B cell (primary cell): Measurements from ENCODE around the gene RHBDL1. TPM values are rescaled to one million over a fixed set of nuclear protein-coding genes. Genes with fewer than 3 reads are reported as not detected.

Source experiments
- ATAC-seq: fragments of 200-7000 bp; cut with Tn5 transposase; one replicate; pipeline ENCODE4 v1.10.0; 2021; ENCODE audit warnings: low read depth, mild to moderate bottlenecking, moderate number of reproducible peaks, moderate library complexity
- CTCF ChIA-PET: fragments of 350-600 bp; sonication (Branson Sonifier 250); formaldehyde crosslinking; loops from one replicate; lab custom pipeline; 2021; ENCODE audit warnings: antibody characterized with exemption, inconsistent platforms; lab: Charles Lee
- POLR2A ChIA-PET: fragments of 350-600 bp; sonication (Branson Sonifier 250); formaldehyde crosslinking; loops from one replicate; lab custom pipeline; 2021; ENCODE audit warnings: antibody characterized with exemption; lab: Charles Lee
- DNase-seq: peaks from one replicate; pipeline ENCODE4 v3.0.0; 2013
- H2AFZ ChIP-seq: 2 replicates; pipeline ENCODE4 v1.6.1; 2012; ENCODE audit warnings: mild to moderate bottlenecking, low read depth, low read length; ENCODE audit not compliant: insufficient read depth, poor library complexity, severe bottlenecking
- H3K27ac ChIP-seq, 2 donors: 1 replicate in 1 of 2; 2 replicates in 1 of 2; pipeline ENCODE4 v1.5.1; 2012 to 2013; ENCODE audit warnings: low read length in 2 of 2, mild to moderate bottlenecking in 2 of 2, moderate library complexity in 1 of 2
- H3K27me3 ChIP-seq, 4 experiments: fragments of 200-600 bp in 1 of 4; sonication (generic) in 1 of 4; replicated peaks in 1 of 4; 1 replicate in 2 of 4; 2 replicates in 2 of 4; pipeline versions ENCODE4 v1.6.1 to v1.7.0; 2013 to 2016; ENCODE audit warnings: low read length in 3 of 4, mild to moderate bottlenecking in 2 of 4, mixed read lengths in 1 of 4, moderate library complexity in 1 of 4; ENCODE audit not compliant: insufficient read depth in 4 of 4, control insufficient read depth in 3 of 4; ENCODE audit errors: control extremely low read depth in 1 of 4
- H3K36me3 ChIP-seq, 2 experiments: replicated peaks in 1 of 2; 1 replicate in 1 of 2; 2 replicates in 1 of 2; pipeline versions ENCODE4 v1.6.1 to v1.7.1; 2013; ENCODE audit warnings: low read length in 1 of 2; ENCODE audit not compliant: insufficient read depth in 2 of 2, control insufficient read depth in 1 of 2; ENCODE audit errors: control extremely low read depth in 1 of 2, extremely low read depth in 1 of 2
- H3K4me1 ChIP-seq, 2 donors: fragments of 200-600 bp in 1 of 2; sonication (generic) in 1 of 2; 1 replicate in 1 of 2; 2 replicates in 1 of 2; pipeline versions ENCODE4 v1.5.1 to v1.6.1; 2013 to 2017; ENCODE audit warnings: low read length in 2 of 2; ENCODE audit not compliant: control insufficient read depth in 2 of 2, insufficient read depth in 2 of 2
- H3K4me2 ChIP-seq: replicated peaks from 2 replicates; pipeline ENCODE3; 2012; ENCODE audit warnings: mild to moderate bottlenecking, low read depth, low read length; ENCODE audit not compliant: poor library complexity, severe bottlenecking
- H3K4me3 ChIP-seq, 5 experiments: fragments of 200-600 bp in 1 of 5; sonication (generic) in 1 of 5; 1 replicate in 3 of 5; 2 replicates in 2 of 5; pipeline versions ENCODE4 v1.5.1 to v1.7.0; 2011 to 2016; ENCODE audit warnings: low read length in 4 of 5, mild to moderate bottlenecking in 4 of 5, low read depth in 2 of 5, control low read depth in 1 of 5, moderate library complexity in 1 of 5; ENCODE audit not compliant: insufficient read depth in 1 of 5; ENCODE audit errors: control extremely low read depth in 1 of 5, extremely low read depth in 1 of 5
- H3K79me2 ChIP-seq: fragments of 200-600 bp; sonication (generic); one replicate; pipeline ENCODE4 v1.6.0; 2016; ENCODE audit warnings: low read length; ENCODE audit not compliant: control insufficient read depth, insufficient read depth
- H3K9ac ChIP-seq: fragments of 200-600 bp; sonication (generic); 2 replicates; pipeline ENCODE4 v1.6.1; 2017; ENCODE audit warnings: mild to moderate bottlenecking, low read length, moderate library complexity
- H3K9me3 ChIP-seq, 3 donors: one replicate each; pipeline versions ENCODE4 v1.6.1 to v1.7.1; 2013; ENCODE audit warnings: low read length in 2 of 3; ENCODE audit not compliant: control insufficient read depth in 2 of 3, insufficient read depth in 1 of 3; ENCODE audit errors: control extremely low read depth in 1 of 3
- H4K20me1 ChIP-seq: 2 replicates; pipeline ENCODE4 v1.6.0; 2012; ENCODE audit warnings: mild to moderate bottlenecking, low read length; ENCODE audit not compliant: insufficient read depth, control insufficient read depth, poor library complexity, severe bottlenecking
- H3K27ac Mint-ChIP-seq: one replicate; pipeline ENCODE4 v1.8.0; 2021; ENCODE audit warnings: mixed read lengths
- H3K27me3 Mint-ChIP-seq: one replicate; pipeline ENCODE4 v1.8.0; 2021; ENCODE audit warnings: mixed read lengths
- H3K4me1 Mint-ChIP-seq: one replicate; pipeline ENCODE4 v1.8.0; 2021; ENCODE audit warnings: mixed read lengths
- H3K4me3 Mint-ChIP-seq: one replicate; pipeline ENCODE4 v1.8.0; 2021; ENCODE audit warnings: mixed read lengths
- H3K9me3 Mint-ChIP-seq: one replicate; pipeline ENCODE4 v1.8.0; 2022; ENCODE audit warnings: mixed read lengths; ENCODE audit not compliant: insufficient read depth
- EZH2 ChIP-seq: IDR thresholded peaks from 2 replicates; pipeline ENCODE4 v1.6.1; 2012; ENCODE audit warnings: borderline replicate concordance, low read depth, mild to moderate bottlenecking, moderate library complexity, low read length; ENCODE audit not compliant: insufficient read depth, poor library complexity, severe bottlenecking
- WGBS: methylation state at CpG from one replicate; pipeline ENCODE4 v1.1.5; 2013; ENCODE audit warnings: missing lambda C conversion rate; ENCODE audit not compliant: insufficient coverage; 5-methylcytosine and 5-hydroxymethylcytosine counted together
- intact Hi-C: fragments of 100-400 bp; cut with micrococcal nuclease; formaldehyde crosslinking; loops from one replicate; pipeline ENCODE4 v1.10.0; 2022
- polyA plus RNA-seq: library from polyadenylated mRNA; depleted of rRNA; stranded (reverse); fragments of >200 nt; gene quantifications from 2 replicates; pipeline ENCODE4 v1.2.3, GENCODE V29; 2012
- total RNA-seq, 2 donors: library from RNA; stranded (reverse); fragments of 120-200 nt in 1 of 2; gene quantifications; 1 replicate in 1 of 2; 2 replicates in 1 of 2; pipeline versions ENCODE4 v1.2.3 to v1.2.4, GENCODE V29; 2013 to 2022
- TF ChIP-seq, protein P1 (sequence below): fragments of 200-600 bp; IDR thresholded peaks from one replicate; pipeline ENCODE4 v1.8.0; 2022; ENCODE audit warnings: antibody characterized with exemption, mild to moderate bottlenecking

Gene RHBDL1
- total and polyA plus RNA-seq, 2 donors (not counting 1 experiment from before 2014, with no cell fraction given): 0.76 to 1.6 TPM

- TF ChIP-seq EZH2: no peak
- TF ChIP-seq, protein P1, sequence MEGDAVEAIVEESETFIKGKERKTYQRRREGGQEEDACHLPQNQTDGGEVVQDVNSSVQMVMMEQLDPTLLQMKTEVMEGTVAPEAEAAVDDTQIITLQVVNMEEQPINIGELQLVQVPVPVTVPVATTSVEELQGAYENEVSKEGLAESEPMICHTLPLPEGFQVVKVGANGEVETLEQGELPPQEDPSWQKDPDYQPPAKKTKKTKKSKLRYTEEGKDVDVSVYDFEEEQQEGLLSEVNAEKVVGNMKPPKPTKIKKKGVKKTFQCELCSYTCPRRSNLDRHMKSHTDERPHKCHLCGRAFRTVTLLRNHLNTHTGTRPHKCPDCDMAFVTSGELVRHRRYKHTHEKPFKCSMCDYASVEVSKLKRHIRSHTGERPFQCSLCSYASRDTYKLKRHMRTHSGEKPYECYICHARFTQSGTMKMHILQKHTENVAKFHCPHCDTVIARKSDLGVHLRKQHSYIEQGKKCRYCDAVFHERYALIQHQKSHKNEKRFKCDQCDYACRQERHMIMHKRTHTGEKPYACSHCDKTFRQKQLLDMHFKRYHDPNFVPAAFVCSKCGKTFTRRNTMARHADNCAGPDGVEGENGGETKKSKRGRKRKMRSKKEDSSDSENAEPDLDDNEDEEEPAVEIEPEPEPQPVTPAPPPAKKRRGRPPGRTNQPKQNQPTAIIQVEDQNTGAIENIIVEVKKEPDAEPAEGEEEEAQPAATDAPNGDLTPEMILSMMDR: no peak
- ATAC-seq: no peak
These were observed 4.8 kb upstream of the RHBDL1 start for GRCh38 chr16:670485-671352.

More at GRCh38 chr16:670485-671352, 4.8 kb upstream of the RHBDL1 start:
- Histone ChIP-seq H3K4me2 (no peak overlapping the region), H3K9ac (no peak overlapping the region), H3K4me1 (peaks cover 21 to 31% of the 10 kb centered on the region in 2 donors), H3K27ac (no peak overlapping the region), H3K79me2 (peaks cover 5% of the 10 kb centered on the region), H4K20me1 (peaks cover 31% of the 10 kb centered on the region), H3K4me3 (no peak overlapping the region), H3K36me3 (peaks cover 0 to 31% of the 10 kb centered on the region in 2 experiments), H2AFZ (no peak overlapping the region), H3K27me3 (peaks cover 0 to 9% (median 4%) of the 10 kb centered on the region in 4 experiments), H3K9me3 (no peaks in the 10 kb centered on the region)
- CTCF ChIA-PET: interaction anchor here (1.0 kb wide), 1 partner anchor 99 kb away, joined by 3 read pairs; no protein-coding TSS in a partner anchor
- POLR2A ChIA-PET: no interaction called here
- Mint-ChIP-seq H3K27me3 (peaks cover 6% of the 10 kb centered on the region), H3K4me1 (peaks cover 18% of the 10 kb centered on the region), H3K27ac (no peak overlapping the region), H3K9me3 (no peaks in the 10 kb centered on the region), H3K4me3 (no peak overlapping the region)
- DNase-seq: no peak
- intact Hi-C loops: no loop called here
- 96% methylated on average over 50 of the region's 52 CpGs for WGBS
